GM21526 (cell line): ENCODE results near the gene PTH1R.

Experiments
- ATAC-seq: cut with Tn5 transposase; IDR thresholded peaks from one replicate; pipeline ENCODE4 v1.9.1; 2021; ENCODE audit warnings: moderate library complexity; ENCODE audit not compliant: unreplicated experiment, low FRiP score

Gene PTH1R

GRCh38 chr3:46896386-46896785 lies 18.9 kb downstream of the PTH1R start:
- ATAC-seq, result no peak

GRCh38 chr3:46897031-46897430 lies 19.5 kb downstream of the PTH1R start:
- no peak for ATAC-seq

GRCh38 chr3:46897829-46898320 lies 20.4 kb downstream of the PTH1R start:
- ATAC-seq, result no peak

GRCh38 chr3:46898321-46899150 lies 21.0 kb downstream of the PTH1R start:
- no peak for ATAC-seq

GRCh38 chr3:46899151-46900006 lies 21.9 kb downstream of the PTH1R start:
- no peak for ATAC-seq

GRCh38 chr3:46900007-46900292 lies 22.4 kb downstream of the PTH1R start:
- no peak for ATAC-seq

GRCh38 chr3:46900356-46900755 lies 22.8 kb downstream of the PTH1R start:
- no peak for ATAC-seq

GRCh38 chr3:46901061-46901460 lies 23.5 kb downstream of the PTH1R start:
- ATAC-seq, result no peak

GRCh38 chr3:46901591-46902187 lies 24.2 kb downstream of the PTH1R start:
- no peak for ATAC-seq

GRCh38 chr3:46902188-46902631 lies 24.7 kb downstream of the PTH1R start:
- no peak for ATAC-seq

GRCh38 chr3:46903341-46904302 lies 26.1 kb downstream of the PTH1R start:
- ATAC-seq, result no peak

- no peak for ATAC-seq
These were observed 27.0 kb downstream of the PTH1R start for GRCh38 chr3:46904303-46905212.

- no peak for ATAC-seq
These were observed 27.7 kb downstream of the PTH1R start for GRCh38 chr3:46905213-46905560.

GRCh38 chr3:46905661-46906451 lies 28.3 kb downstream of the PTH1R start:
- ATAC-seq, result no peak

- no peak for ATAC-seq
These were observed 29.0 kb downstream of the PTH1R start for GRCh38 chr3:46906471-46907058.

- no peak for ATAC-seq
These were observed 29.8 kb downstream of the PTH1R start for GRCh38 chr3:46907271-46907670.

- no peak for ATAC-seq
These were observed 30.4 kb downstream of the PTH1R start for GRCh38 chr3:46907960-46908293.
